HG02678 (cell line): ENCODE measurements around the gene CDC42EP3.

Source experiments
- ATAC-seq: cut with Tn5 transposase; IDR thresholded peaks from one replicate; pipeline ENCODE4 v1.9.1; 2021; ENCODE audit warnings: mild to moderate bottlenecking, moderate library complexity; ENCODE audit not compliant: unreplicated experiment

The CDC42EP3 gene

DNA sequence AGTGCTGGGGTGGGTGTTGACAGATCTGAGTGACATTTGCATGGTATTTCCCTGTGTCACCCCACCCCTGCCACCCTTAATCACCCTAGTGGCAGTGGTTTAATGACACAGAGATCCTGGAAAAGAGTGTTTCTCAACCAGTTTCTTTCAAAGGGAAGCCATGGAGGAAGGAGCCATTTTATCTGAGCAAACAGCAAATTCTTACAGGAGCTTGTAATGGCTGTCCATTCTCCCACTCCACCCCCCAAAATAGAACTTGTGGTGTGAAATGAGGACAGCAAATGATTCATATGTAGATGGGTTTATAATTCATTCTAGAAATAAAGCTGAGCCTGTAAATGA, 51.5 kb downstream of the CDC42EP3 start:
- ATAC-seq = no peak

DNA sequence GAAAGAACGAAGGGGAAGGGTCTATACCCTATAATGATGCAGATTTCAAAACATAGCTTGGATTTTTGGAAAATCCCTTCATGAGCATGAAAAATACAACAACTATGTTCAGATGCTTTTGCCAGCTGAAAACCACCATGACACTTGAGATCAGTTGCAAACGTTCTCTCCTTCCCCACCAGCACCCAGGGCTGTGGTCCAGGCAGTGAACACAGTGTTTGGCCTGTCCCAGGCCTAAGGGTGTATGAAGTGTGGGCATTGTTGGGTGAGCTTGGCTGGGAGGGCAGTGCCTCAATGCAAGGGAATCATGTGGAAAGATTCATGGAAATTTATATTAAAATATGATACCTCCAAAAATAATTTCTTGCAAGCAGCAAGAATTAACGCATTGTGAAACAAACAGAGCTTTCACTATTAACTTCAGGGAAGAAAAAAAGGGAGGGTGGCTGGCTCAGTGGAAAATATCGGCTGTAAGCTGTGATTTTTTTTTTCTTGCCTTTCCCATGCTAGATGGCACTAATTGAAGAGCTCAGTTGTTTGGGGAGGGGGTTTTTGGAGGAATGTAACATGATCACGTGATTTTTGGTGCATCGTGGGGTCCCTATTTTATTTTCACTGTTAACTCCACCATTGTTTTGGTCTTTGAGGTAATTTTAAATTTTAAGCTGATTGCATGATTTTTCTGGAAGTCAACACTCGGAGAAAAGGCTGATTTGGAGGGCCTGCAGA, 52.0 kb downstream of the CDC42EP3 start:
- ATAC-seq = no peak

DNA sequence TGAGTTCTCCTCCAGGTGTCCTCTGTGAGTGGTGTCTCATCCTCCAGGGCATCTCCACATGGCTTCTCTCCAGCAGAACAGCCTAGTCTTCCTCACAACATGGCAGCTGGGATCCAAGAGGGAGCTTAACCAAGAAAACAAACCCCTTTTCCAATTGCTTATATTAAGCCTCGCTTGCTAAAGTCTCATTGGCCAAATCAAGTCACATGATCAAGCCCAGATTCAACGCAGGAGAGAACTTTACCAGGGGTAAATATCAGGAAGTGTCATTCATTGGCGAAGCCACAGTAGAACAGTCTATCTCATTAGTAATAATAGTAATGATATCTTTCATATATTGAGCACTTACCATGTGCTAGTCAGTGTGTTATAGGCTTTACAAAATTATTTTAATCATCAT, 53.1 kb downstream of the CDC42EP3 start:
- ATAC-seq = no peak

DNA sequence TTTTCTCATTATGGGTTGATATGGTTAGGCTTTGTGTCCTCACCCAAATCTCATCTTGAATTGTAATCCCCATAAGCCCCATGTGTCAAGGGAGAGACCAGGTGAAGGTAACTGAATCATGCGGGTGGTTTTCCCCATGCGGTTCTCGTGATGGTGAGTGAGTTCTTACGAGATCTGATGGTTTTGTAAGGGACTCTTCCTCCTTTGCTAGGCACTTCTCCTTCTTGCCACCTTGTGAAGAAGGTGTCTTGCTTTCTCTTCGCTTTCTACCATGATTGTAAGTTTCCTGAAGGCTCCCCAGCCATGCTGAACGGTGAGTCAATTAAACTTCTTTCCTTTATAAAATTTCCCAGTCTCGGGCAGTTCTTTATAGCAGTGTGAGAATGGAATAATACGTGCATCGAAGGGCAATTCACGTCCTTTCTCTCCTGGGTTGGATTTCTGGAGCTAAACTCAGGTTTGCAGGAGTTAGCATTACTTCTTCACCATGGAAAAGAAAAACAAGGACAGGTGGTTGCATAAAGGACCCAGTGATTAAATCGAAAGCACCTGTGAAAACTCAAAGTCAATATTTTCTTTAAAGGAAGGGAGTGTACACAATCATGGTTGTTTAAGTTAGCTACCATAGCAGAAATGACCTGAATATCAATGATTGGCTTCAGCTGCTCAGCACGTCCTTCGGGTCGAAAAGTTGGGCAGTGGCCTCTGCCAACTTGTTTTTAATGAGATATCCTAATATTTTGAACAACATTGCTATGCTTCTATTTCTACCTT, 54.1 kb downstream of the CDC42EP3 start:
- ATAC-seq = no peak

DNA sequence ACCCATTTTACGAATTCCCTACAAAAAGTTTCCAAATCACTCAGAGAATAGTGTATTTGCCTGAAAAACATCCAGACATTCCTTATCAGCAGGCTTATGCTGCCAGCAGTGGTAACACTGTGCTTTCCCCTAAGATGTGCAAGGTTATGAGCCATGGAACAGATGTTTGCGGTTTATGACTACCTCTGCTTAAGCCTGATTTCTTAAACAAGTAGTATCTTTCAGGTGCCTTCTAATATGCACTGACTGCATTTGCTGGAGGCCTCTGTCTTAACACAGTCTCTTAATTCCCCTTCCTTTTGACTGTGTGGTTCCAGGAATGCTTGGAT, 54.8 kb downstream of the CDC42EP3 start:
- ATAC-seq = no peak

DNA sequence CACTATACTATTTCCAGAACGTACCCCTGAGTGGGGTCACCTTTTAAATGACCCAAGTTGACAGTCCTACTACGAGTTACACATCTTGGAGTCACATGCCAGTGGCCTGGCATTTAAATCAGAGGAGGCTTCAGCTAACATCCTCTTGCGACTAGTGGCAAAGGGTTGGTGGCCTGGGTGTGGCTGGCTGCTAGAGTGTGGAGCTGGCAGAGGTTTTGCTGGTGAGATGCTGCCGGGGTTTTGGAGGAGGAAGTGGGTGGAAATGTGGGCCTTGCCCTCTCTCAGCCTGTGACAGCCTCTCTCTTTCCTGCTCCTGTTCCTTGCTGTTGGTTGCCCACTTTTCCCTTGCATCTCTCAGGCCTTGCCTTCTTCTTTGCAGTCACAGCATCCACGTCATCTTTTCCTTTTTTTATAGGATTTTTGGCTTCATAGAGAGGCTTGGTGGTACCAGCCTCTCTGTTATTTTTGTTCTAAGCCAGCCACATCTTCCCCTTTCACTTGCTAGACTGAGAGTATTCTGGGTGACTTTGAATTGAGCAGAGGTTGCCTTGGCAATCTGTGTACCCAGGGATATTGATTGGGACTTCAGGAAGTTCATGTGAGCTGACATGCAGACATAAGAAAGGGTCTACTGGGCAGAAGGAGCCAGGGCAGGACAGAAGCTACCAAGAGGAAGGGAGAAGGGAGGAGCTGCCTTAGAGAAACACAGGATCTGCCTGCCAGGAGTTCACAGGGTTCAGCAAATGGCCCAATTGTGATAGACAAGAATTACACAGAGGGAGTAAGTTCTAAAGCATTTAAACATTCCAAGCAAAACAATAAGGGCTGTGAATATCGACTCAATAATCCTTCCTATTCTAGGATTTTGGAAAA, 55.4 kb downstream of the CDC42EP3 start:
- peak; percentile 61 for ATAC-seq

DNA sequence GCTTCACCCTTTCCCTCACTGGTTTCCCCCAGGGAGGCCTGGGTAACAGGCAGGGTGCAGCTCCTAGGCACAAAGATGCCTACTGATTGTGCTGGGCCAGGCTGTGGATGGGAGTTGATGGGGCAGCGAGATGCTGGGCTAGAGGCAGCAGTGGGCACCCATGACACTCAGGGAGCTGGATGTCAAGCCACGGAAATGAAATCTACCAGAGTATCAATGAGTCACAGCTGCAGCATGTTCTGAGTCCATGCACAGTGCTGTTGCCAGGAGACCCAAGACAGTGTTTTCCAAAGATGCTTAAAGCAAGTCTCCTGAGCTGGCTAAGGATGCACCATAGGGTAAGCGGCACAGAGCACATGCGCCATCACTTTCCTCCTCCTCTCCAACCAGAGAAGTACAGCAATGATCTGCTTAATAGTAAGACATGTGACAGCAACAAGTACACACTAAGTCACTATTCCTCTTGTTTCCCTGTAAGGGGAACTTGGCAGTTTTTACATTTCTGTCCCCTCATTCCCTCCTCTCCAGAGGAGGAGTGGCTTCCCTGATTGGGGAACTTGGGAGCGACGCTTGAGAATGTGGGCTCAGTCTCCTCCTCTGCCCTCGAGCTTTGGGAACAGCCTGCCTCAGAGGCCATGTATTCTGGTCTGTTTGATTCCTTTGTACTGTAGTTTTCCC, 57.2 kb downstream of the CDC42EP3 start:
- ATAC-seq = no peak

DNA sequence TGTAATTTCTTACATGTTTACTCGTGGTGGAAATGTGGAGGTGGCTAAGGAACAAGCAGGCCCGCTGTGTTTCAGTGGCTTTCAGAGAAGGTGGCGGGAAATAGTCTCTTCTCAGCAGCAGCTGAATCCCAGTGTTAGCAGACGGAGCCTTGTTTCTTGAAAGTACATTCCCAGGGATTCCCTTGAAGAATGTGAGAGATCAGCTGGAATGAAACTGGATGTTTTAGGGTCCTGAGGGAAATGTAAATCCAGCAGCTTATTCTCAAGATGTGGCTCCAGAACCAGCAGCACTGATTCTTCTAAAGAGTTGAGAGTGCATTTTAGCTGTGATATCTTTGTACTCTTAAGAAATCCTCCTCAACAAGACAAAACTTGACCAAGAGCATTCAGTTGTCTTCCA, 59.1 kb downstream of the CDC42EP3 start:
- no peak for ATAC-seq

DNA sequence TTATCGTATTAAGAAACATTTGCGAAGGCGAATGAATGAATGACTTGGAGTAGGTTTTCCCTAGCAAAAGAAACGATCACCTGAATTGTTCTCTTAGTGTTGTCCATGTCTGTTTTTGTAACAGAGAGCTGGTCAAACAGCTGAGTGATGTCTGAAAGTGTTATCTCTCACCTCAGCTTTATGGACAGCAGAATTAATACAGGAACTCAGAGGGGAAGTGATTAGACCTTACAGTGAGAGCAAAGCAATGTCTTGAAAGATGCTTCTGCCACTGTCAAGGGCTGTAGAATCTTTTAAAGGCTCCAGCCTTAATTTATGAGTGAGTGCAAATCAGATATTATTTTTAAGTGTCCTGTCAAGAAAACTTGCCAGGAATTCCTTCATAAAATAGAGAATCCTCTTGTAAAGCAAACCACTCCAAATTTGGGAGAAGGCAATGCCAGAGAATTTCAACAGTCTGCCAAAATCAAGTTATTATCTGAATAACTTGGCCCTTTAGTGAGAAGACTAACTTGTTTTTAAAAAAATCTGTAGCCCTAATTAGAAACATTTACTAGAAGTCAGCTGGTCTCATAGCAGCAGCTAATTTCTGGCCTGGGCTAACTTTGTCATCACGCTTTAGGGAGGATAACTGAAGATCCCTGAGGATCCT, 60.7 kb downstream of the CDC42EP3 start:
- ATAC-seq = no peak

DNA sequence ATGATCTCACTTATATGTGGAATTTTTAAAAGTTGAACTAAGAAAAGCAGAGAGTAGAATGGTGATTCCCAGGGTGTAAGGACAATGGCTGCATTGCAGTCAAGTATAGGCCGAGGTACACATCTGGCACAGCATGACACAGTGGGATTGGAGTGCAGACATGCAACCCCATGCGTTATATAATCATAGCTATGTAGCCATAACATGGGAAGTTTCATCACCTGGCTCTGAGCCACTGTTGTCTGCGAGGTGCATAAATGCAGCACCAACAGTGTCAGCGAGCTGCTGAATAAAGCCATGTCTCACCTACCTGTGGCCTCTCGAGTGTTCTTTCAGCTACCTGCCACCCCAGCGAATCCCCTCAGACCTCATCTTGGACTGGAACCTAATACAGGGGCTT, 61.7 kb downstream of the CDC42EP3 start:
- no peak for ATAC-seq

DNA sequence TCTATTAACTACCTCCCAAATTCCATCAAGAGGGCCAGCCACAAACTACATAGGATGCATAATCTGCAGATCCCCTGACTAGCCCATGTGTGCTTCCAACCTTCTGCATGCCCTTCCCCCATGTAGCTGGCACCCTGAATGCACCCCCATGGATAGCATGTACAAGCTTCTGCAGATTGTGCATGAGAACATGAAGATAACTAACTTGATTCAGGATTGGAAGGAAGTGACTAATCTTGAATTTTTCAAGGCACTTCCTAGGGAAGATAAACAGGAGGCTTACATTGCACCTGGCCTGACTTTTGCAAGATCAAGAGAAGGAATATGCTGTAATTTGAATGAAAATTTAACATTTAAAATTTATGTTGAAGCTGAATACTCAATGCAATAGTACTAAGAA, 66.7 kb downstream of the CDC42EP3 start:
- ATAC-seq = no peak

DNA sequence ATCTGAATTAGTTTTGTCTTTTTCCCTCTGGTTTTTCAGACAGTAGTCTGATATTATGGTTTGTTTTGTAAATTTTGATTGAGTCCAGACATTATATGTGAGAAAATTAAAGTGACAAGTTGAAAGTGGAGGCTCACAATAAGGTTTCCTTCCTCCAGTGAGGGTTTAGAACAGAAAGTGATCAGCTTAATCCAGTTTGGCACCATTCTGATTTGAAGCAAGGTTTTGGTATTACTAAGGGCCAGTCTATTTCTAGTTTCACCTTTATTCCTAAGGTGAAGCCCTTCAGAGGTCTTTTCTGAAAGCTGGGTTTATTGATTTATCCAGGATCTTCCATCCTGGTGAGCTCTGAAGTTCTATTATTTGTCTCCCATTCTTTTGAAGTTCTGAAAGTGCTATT, 68.7 kb downstream of the CDC42EP3 start:
- ATAC-seq = no peak

DNA sequence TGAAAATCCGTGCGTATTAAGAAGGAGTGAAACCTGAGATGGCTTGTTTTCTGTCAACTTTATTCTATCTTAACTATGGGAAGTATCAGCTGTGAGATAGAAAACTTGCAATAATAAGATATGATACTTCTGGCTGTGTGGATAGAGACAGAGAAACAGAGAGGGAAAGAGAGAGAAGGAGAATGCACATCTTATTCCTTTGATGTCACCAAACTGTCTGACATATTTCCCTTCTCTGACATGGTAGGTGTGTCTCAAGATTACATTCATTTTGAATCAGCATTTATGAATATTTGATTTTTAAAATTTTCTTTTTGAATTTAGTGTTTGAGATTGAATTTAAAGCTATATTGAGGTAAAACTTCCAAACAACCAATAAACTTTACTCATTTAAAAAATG, 69.4 kb downstream of the CDC42EP3 start:
- ATAC-seq = no peak

DNA sequence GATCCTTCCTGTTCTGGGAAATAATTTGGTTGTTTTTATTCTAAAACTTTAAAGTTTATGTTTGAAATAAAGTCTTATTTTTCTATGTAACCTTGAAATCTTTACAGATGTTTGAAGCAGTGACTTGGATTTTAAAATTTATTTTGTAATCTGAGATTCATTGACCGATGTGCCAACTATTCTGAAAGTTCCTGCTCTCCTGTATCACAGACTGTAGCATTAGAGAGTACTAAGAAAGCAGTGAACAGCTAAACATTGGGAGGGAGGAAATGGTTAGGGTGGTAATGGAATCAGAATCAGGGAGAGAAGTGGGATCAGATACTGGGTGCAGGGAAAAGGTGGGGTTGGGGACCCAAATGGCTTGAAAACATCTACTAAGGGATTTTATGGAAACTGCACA, 69.9 kb downstream of the CDC42EP3 start:
- ATAC-seq = no peak

DNA sequence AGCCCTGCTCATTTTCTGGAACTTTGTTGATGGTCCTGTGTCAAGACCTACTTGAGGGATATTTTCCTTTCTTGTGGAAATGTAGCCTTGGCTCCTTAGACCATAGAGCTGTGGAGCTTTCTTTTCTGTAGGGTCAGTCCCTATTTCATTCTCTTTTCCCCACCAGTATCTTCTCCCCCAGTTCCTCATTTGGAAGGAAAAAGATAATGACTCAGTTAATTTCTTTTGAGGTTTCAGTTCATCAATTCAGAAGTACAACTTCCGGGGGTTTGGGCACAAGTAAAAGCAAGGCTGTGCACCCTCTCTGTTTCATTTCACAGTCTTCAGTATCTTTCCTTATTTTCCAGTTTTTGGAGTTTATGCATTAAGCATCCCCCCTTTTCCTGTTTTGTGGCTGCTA, 70.7 kb downstream of the CDC42EP3 start:
- no peak for ATAC-seq

DNA sequence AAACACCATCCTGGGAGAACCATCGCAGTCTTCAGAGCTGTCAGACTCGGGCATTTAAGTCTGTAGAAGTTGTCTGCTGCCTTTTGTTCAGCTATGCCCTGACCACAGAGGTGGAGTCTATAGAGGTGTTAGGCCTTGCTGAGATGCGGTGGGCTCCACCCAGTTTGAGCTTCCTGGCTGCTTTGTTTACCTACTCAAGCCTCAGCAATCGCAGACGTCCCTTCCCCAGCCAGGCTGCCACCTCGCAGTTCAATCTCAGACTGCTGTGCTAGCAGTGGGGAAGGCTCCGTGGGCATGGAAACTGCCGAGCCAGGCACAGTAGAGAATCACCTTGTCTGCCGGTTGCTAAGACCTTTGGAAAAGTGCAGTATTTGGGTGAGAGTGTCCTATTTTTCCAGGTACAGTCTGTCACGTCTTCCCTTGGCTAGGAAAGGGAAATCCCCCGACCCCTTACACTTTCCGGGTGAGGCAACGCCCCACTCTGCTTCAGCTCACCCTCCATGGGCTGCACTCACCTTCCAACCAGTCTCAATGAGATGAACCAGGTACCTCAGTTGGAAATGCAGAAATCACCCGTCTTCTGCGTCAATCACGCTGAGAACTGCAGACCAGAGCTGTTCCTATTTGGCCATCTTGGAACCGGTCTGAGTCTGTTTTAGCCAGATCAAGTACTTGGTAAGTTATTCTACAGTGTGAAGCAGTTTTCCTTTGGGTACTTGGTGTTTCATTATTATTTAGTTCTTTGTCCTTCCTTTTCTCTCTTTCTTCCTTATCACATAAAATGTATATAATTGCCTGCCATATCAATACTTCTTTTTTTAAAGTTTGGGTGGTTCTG, 71.5 kb downstream of the CDC42EP3 start:
- no peak for ATAC-seq

DNA sequence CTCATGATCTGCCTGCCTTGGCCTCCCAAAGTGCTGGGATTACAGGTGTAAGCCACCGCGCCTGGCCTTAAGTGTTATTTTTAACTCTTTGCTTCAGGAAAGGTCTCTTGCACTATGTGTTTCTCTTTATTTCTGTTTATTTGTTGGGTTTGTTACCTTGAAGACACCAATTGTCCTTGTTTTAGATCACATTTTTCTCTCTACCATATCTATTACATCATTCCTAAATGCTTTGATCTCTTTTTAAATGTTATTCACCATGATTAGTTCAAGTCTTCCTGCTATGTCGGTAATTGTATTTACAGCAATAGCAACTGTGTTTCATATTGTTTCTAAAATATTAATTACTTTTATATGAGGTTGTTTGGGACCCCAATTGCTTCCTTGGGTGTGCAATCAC, 77.7 kb downstream of the CDC42EP3 start:
- no peak for ATAC-seq

DNA sequence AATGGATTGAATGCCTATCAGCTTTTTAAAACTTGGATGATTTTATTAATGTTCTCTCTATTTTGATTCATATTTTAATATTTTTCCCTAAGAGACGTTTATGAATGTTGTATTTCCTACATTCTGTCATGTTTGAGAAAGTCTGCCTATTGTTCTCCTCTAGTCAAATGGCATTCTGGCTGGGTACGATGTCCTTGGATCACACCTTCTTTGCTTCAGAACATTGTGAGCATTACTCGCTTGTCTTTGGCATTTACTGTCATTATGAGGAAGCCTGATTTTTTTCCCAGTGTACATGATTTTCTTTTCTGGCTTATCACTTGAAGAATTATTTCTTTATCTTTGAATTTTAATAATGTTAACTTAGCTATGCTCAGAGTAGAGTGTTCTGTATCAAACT, 78.4 kb downstream of the CDC42EP3 start:
- no peak for ATAC-seq
